H9 (cell line): ENCODE data around the gene KCNAB1. TPM values are rescaled to one million over a fixed set of nuclear protein-coding genes. Genes with fewer than 3 reads are reported as not detected.

Experiments
- DNase-seq: peaks from one replicate; pipeline ENCODE4 v3.0.0-alpha.2; 2017
- H2AFZ ChIP-seq: one replicate; pipeline ENCODE4 v1.6.1; 2013; ENCODE audit warnings: mild to moderate bottlenecking, low read length, control low read depth, moderate library complexity
- H2AK5ac ChIP-seq: 2 replicates; pipeline ENCODE4 v1.6.1; 2013; ENCODE audit warnings: low read length, control low read depth, mixed read lengths; ENCODE audit not compliant: insufficient read length
- H2BK120ac ChIP-seq: one replicate; pipeline ENCODE4 v1.6.1; 2013; ENCODE audit warnings: low read depth, mild to moderate bottlenecking, low read length, control low read depth, inconsistent platforms; ENCODE audit not compliant: poor library complexity, severe bottlenecking
- H2BK12ac ChIP-seq: 2 replicates; pipeline ENCODE4 v1.6.1; 2013; ENCODE audit warnings: low read length, control low read depth, mixed read lengths, low read depth; ENCODE audit not compliant: insufficient read length
- H2BK15ac ChIP-seq: 2 replicates; pipeline ENCODE4 v1.6.1; 2013; ENCODE audit warnings: low read depth, low read length, control low read depth
- H2BK20ac ChIP-seq: one replicate; pipeline ENCODE4 v1.6.1; 2013; ENCODE audit warnings: low read depth, mild to moderate bottlenecking, low read length, control low read depth, inconsistent platforms; ENCODE audit not compliant: poor library complexity, severe bottlenecking
- H2BK5ac ChIP-seq: 2 replicates; pipeline ENCODE4 v1.6.1; 2013; ENCODE audit warnings: low read length, control low read depth, mixed read lengths; ENCODE audit not compliant: insufficient read length
- H3K14ac ChIP-seq: 2 replicates; pipeline ENCODE4 v1.6.1; 2013; ENCODE audit warnings: low read length, control low read depth; ENCODE audit not compliant: insufficient read depth
- H3K18ac ChIP-seq: 2 replicates; pipeline ENCODE4 v1.6.1; 2013; ENCODE audit warnings: low read depth, mild to moderate bottlenecking, mixed read lengths, low read length, control low read depth; ENCODE audit not compliant: insufficient read length
- H3K23ac ChIP-seq: 2 replicates; pipeline ENCODE4 v1.6.1; 2013; ENCODE audit warnings: low read length, control low read depth, mixed read lengths, low read depth; ENCODE audit not compliant: insufficient read length
- H3K23me2 ChIP-seq: 2 replicates; pipeline ENCODE4 v1.6.1; 2013; ENCODE audit warnings: low read depth, mild to moderate bottlenecking, mixed read lengths, low read length, control low read depth; ENCODE audit not compliant: insufficient read length, poor library complexity, severe bottlenecking
- H3K27ac ChIP-seq: 2 replicates; pipeline ENCODE4 v1.5.1; 2013; ENCODE audit warnings: low read length, control low read depth, mixed read lengths, low read depth; ENCODE audit not compliant: insufficient read length
- H3K27me3 ChIP-seq: 2 replicates; pipeline ENCODE4 v1.6.1; 2013; ENCODE audit warnings: low read length, control low read depth, inconsistent platforms; ENCODE audit not compliant: insufficient read depth
- H3K4ac ChIP-seq: 2 replicates; pipeline ENCODE4 v1.6.1; 2013; ENCODE audit warnings: low read depth, mild to moderate bottlenecking, control low read depth, inconsistent platforms, low read length, moderate library complexity
- H3K4me1 ChIP-seq: 2 replicates; pipeline ENCODE4 v1.6.1; 2013; ENCODE audit warnings: low read length, control low read depth, inconsistent platforms; ENCODE audit not compliant: insufficient read depth
- H3K4me2 ChIP-seq: 2 replicates; pipeline ENCODE4 v1.6.1; 2013; ENCODE audit warnings: low read length, control low read depth, mixed read lengths; ENCODE audit not compliant: insufficient read length, insufficient read depth
- H3K56ac ChIP-seq: 2 replicates; pipeline ENCODE4 v1.6.1; 2013; ENCODE audit warnings: low read depth, mild to moderate bottlenecking, mixed read lengths, low read length, control low read depth; ENCODE audit not compliant: insufficient read length
- H3K79me1 ChIP-seq: 2 replicates; pipeline ENCODE4 v1.6.1; 2013; ENCODE audit warnings: low read depth, mild to moderate bottlenecking, moderate library complexity, low read length, control low read depth, inconsistent platforms; ENCODE audit not compliant: insufficient read depth, poor library complexity, severe bottlenecking
- H3K79me2 ChIP-seq: 2 replicates; pipeline ENCODE4 v1.6.1; 2013; ENCODE audit warnings: low read length, control low read depth, inconsistent platforms; ENCODE audit not compliant: insufficient read depth
- H3K9ac ChIP-seq: 2 replicates; pipeline ENCODE4 v1.6.1; 2013; ENCODE audit warnings: low read length, control low read depth, mixed read lengths; ENCODE audit not compliant: insufficient read length; ENCODE audit errors: extremely low read depth
- H3K9me3 ChIP-seq: one replicate; pipeline ENCODE4 v1.6.1; 2013; ENCODE audit warnings: low read depth, low read length, inconsistent platforms; ENCODE audit not compliant: control insufficient read depth
- H3T11ph ChIP-seq: one replicate; pipeline ENCODE4 v1.6.1; 2013; ENCODE audit warnings: mild to moderate bottlenecking, low read length, control low read depth, inconsistent platforms
- H4K20me1 ChIP-seq: one replicate; pipeline ENCODE4 v1.6.1; 2013; ENCODE audit not compliant: control insufficient read depth, insufficient read length, insufficient read depth
- H4K5ac ChIP-seq: 2 replicates; pipeline ENCODE4 v1.6.1; 2013; ENCODE audit warnings: low read depth, mild to moderate bottlenecking, mixed read lengths, low read length, control low read depth; ENCODE audit not compliant: insufficient read length
- H4K8ac ChIP-seq: replicated peaks from 2 replicates; pipeline ENCODE4 v1.6.1; 2013; ENCODE audit warnings: low read length, control low read depth, mixed read lengths, low read depth; ENCODE audit not compliant: insufficient read length
- H4K91ac ChIP-seq: 2 replicates; pipeline ENCODE4 v1.6.1; 2013; ENCODE audit warnings: low read depth, mild to moderate bottlenecking, moderate library complexity, mixed read lengths, low read length, control low read depth; ENCODE audit not compliant: insufficient read length
- H3K27ac Mint-ChIP-seq, 3 experiments: 2 replicates in 2 of 3; 3 replicates in 1 of 3; pipeline ENCODE4 v1.8.0; 2020 to 2021; ENCODE audit warnings: mixed read lengths in 3 of 3, mild to moderate bottlenecking in 1 of 3, moderate library complexity in 1 of 3
- H3K27me3 Mint-ChIP-seq: 2 replicates; pipeline ENCODE4 v1.8.0; 2021; ENCODE audit warnings: low read depth, mild to moderate bottlenecking, moderate library complexity, mixed read lengths
- H3K36me3 Mint-ChIP-seq, 3 experiments: 2 replicates in 2 of 3; 3 replicates in 1 of 3; pipeline ENCODE4 v1.8.0; 2020 to 2021; ENCODE audit warnings: low read depth in 3 of 3, mixed read lengths in 3 of 3; ENCODE audit not compliant: insufficient read depth in 1 of 3
- H3K4me1 Mint-ChIP-seq, 2 experiments: 2 replicates each; pipeline ENCODE4 v1.8.0; 2020; ENCODE audit warnings: mixed read lengths in 2 of 2
- H3K4me3 Mint-ChIP-seq, 2 experiments: 2 replicates in 1 of 2; 3 replicates in 1 of 2; pipeline ENCODE4 v1.8.0; 2020 to 2021; ENCODE audit warnings: mild to moderate bottlenecking in 2 of 2, mixed read lengths in 2 of 2, moderate library complexity in 1 of 2
- H3K9me3 Mint-ChIP-seq, 2 experiments: 2 replicates in 1 of 2; 3 replicates in 1 of 2; pipeline ENCODE4 v1.8.0; 2020; ENCODE audit warnings: mild to moderate bottlenecking in 2 of 2, mixed read lengths in 2 of 2, moderate library complexity in 1 of 2
- CTCF ChIP-seq: fragments of 200-600 bp; sonication (generic); conservative IDR thresholded peaks from 3 replicates; pipeline ENCODE4 v1.8.0; 2021; ENCODE audit warnings: antibody characterized with exemption, mild to moderate bottlenecking
- WGBS: extraction: QIAGEN DNeasy Blood & Tissue Kit; methylation state at CpG from one replicate; pipeline ENCODE4 v1.1.7; 2013; ENCODE audit warnings: missing lambda C conversion rate, low lambda C conversion rate, mixed read lengths; ENCODE audit not compliant: insufficient read length; ENCODE audit errors: extremely low coverage; 5-methylcytosine and 5-hydroxymethylcytosine counted together
- total RNA-seq: library from RNA; stranded (reverse); gene quantifications from 2 replicates; pipeline ENCODE4 v1.2.1, GENCODE V29; 2021

The KCNAB1 gene
- total RNA-seq, 1 experiment from 2014 or later = 3.7 TPM

- Mint-ChIP-seq H3K4me3 (no peak overlapping the region), H3K27me3 (peaks cover 1% of the 10 kb centered on the region; the same call in 1 of the 2 replicates), H3K36me3 (no peaks in the 10 kb centered on the region), H3K4me1 (peaks cover under 1 to 5% of the 10 kb centered on the region in 2 experiments; a peak in 2 of 4 replicates), H3K9me3 (no peaks in the 10 kb centered on the region), H3K27ac (no peak overlapping the region)
- no peak overlapping the region for H2BK5ac ChIP-seq
- H2AK5ac ChIP-seq = no peak overlapping the region
- H2AFZ ChIP-seq = no peak overlapping the region
- no CpG with 5 or more reads among the region's 2 CpGs for whole genome bisulfite sequencing
- H3K23ac ChIP-seq = no peak overlapping the region
- H3K14ac ChIP-seq = no peak overlapping the region
- H4K20me1 ChIP-seq = no peaks in the 10 kb centered on the region
- H3T11ph ChIP-seq = no peak overlapping the region
- no peaks in the 10 kb centered on the region for H3K23me2 ChIP-seq
- H2BK120ac ChIP-seq = no peak overlapping the region
- no peak overlapping the region for H4K5ac ChIP-seq
- H2BK15ac ChIP-seq = no peak overlapping the region
- no peak overlapping the region for H3K56ac ChIP-seq
- DNase-seq = no peak
- H3K18ac ChIP-seq = no peak overlapping the region
- H3K9ac ChIP-seq = no peak overlapping the region
- H3K27ac ChIP-seq = no peak overlapping the region
- no peak overlapping the region for H2BK12ac ChIP-seq
- H4K8ac ChIP-seq = no peak overlapping the region
- no peaks in the 10 kb centered on the region for H3K27me3 ChIP-seq
- no peaks in the 10 kb centered on the region for H3K79me1 ChIP-seq
- no peaks in the 10 kb centered on the region for H3K9me3 ChIP-seq
- no peaks in the 10 kb centered on the region for H3K4me1 ChIP-seq
- no peak overlapping the region for H4K91ac ChIP-seq
- H2BK20ac ChIP-seq = no peak overlapping the region
- TF ChIP-seq CTCF = no peak
- H3K4me2 ChIP-seq = no peak overlapping the region
- no peaks in the 10 kb centered on the region for H3K79me2 ChIP-seq
- H3K4ac ChIP-seq = no peak overlapping the region
Observed at GRCh38 chr3:156400062-156400461, 279.7 kb downstream of the KCNAB1 start.
